Hepatocyte (in vitro differentiated cells): ENCODE data around the gene TNRC6A. TPM values are rescaled to one million over a fixed set of nuclear protein-coding genes. Genes with fewer than 3 reads are reported as not detected.

Experiments used
- DNase-seq: peaks from one replicate; pipeline ENCODE4 v3.0.0-alpha.2; 2016; ENCODE audit warnings: low spot score
- H2AFZ ChIP-seq: fragments of 200-600 bp; sonication (generic); 2 replicates; pipeline ENCODE4 v1.6.0; 2016; ENCODE audit warnings: antibody characterized with exemption, mild to moderate bottlenecking
- H3K27ac ChIP-seq: fragments of 200-600 bp; sonication (generic); 2 replicates; pipeline ENCODE4 v1.5.1; 2016; ENCODE audit warnings: mild to moderate bottlenecking
- H3K27me3 ChIP-seq: fragments of 200-600 bp; sonication (generic); 2 replicates; pipeline ENCODE4 v1.6.1; 2016
- H3K36me3 ChIP-seq: fragments of 200-600 bp; sonication (generic); replicated peaks from 2 replicates; pipeline ENCODE4 v1.5.1; 2016; ENCODE audit warnings: low read depth; ENCODE audit not compliant: insufficient read depth
- H3K4me1 ChIP-seq: fragments of 200-600 bp; sonication (generic); 2 replicates; pipeline ENCODE4 v1.5.1; 2016; ENCODE audit warnings: mild to moderate bottlenecking, moderate library complexity; ENCODE audit not compliant: insufficient read depth
- H3K4me2 ChIP-seq: fragments of 200-600 bp; sonication (generic); 2 replicates; pipeline ENCODE4 v1.6.0; 2016
- H3K4me3 ChIP-seq: fragments of 200-600 bp; sonication (generic); 2 replicates; pipeline ENCODE4 v1.5.1; 2016; ENCODE audit warnings: mild to moderate bottlenecking
- H3K79me2 ChIP-seq: fragments of 200-600 bp; sonication (generic); 2 replicates; pipeline ENCODE4 v1.6.0; 2017; ENCODE audit warnings: mild to moderate bottlenecking
- H3K9me2 ChIP-seq: fragments of 200-600 bp; sonication (generic); replicated peaks from 2 replicates; pipeline ENCODE4 v1.6.0; 2017; ENCODE audit warnings: mild to moderate bottlenecking; ENCODE audit not compliant: insufficient read depth
- H3K9me3 ChIP-seq: fragments of 200-600 bp; sonication (generic); 2 replicates; pipeline ENCODE4 v1.5.1; 2016; ENCODE audit warnings: low read depth, mild to moderate bottlenecking
- H4K20me1 ChIP-seq: fragments of 200-600 bp; sonication (generic); 2 replicates; pipeline ENCODE4 v1.6.0; 2016; ENCODE audit warnings: mild to moderate bottlenecking; ENCODE audit not compliant: insufficient read depth, poor library complexity, severe bottlenecking
- EZH2 ChIP-seq: fragments of 200-600 bp; sonication (generic); IDR thresholded peaks from 2 replicates; pipeline ENCODE4 v1.6.1; 2016; ENCODE audit warnings: antibody characterized with exemption, mild to moderate bottlenecking, borderline replicate concordance
- EZH2phosphoT487 ChIP-seq: fragments of 200-600 bp; sonication (generic); IDR thresholded peaks from one replicate; pipeline ENCODE4 v1.6.1; 2018; ENCODE audit warnings: antibody characterized with exemption, mild to moderate bottlenecking, low read depth, moderate library complexity; ENCODE audit not compliant: unreplicated experiment, severe bottlenecking
- WGBS: methylation state at CpG from one replicate; pipeline ENCODE4 v1.1.6; 2016; ENCODE audit warnings: low lambda C conversion rate; ENCODE audit errors: missing lambda C conversion rate; 5-methylcytosine and 5-hydroxymethylcytosine counted together
- polyA plus RNA-seq: library from polyadenylated mRNA; unstranded; fragments of >200 nt; fragmentation: Nextera tagmentation; extraction: Ambion mirVana; gene quantifications from 2 replicates; pipeline ENCODE4 v1.2.1, GENCODE V29; 2016
- total RNA-seq: library from RNA; depleted of rRNA; stranded (reverse); fragments of >200 nt; gene quantifications from 2 replicates; pipeline ENCODE4 v1.2.3, GENCODE V29; 2014
- TF ChIP-seq, protein P1 (sequence below): fragments of 200-600 bp; sonication (generic); IDR thresholded peaks from 2 replicates; pipeline ENCODE4 v1.5.1; 2016; ENCODE audit warnings: antibody characterized with exemption, mild to moderate bottlenecking; ENCODE audit not compliant: poor library complexity

Gene TNRC6A
- total and polyA plus RNA-seq, 2 experiments from 2014 or later = 17.1 to 52.8 TPM

GRCh38 chr16:24758373-24758772 is 28.9 kb downstream of the TNRC6A start:
- H2AFZ ChIP-seq = no peak overlapping the region
- H3K27me3 ChIP-seq = no peaks in the 10 kb centered on the region
- H3K4me3 ChIP-seq = no peak overlapping the region
- H3K9me2 ChIP-seq = no peaks in the 10 kb centered on the region
- H4K20me1 ChIP-seq = peaks cover 84% of the 10 kb centered on the region
- no peaks in the 10 kb centered on the region for H3K9me3 ChIP-seq
- H3K79me2 ChIP-seq = peaks cover 92% of the 10 kb centered on the region
- no peaks in the 10 kb centered on the region for H3K4me1 ChIP-seq
- no peak overlapping the region for H3K27ac ChIP-seq
- no peak for DNase-seq
- WGBS = 97% methylated on average over 2 of the region's 2 CpGs
- TF ChIP-seq, protein P1, sequence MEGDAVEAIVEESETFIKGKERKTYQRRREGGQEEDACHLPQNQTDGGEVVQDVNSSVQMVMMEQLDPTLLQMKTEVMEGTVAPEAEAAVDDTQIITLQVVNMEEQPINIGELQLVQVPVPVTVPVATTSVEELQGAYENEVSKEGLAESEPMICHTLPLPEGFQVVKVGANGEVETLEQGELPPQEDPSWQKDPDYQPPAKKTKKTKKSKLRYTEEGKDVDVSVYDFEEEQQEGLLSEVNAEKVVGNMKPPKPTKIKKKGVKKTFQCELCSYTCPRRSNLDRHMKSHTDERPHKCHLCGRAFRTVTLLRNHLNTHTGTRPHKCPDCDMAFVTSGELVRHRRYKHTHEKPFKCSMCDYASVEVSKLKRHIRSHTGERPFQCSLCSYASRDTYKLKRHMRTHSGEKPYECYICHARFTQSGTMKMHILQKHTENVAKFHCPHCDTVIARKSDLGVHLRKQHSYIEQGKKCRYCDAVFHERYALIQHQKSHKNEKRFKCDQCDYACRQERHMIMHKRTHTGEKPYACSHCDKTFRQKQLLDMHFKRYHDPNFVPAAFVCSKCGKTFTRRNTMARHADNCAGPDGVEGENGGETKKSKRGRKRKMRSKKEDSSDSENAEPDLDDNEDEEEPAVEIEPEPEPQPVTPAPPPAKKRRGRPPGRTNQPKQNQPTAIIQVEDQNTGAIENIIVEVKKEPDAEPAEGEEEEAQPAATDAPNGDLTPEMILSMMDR = no peak
- no peak for TF ChIP-seq EZH2
- no peak for TF ChIP-seq EZH2phosphoT487
- no peaks in the 10 kb centered on the region for H3K36me3 ChIP-seq
- no peak overlapping the region for H3K4me2 ChIP-seq

GRCh38 chr16:24759006-24759405 is 29.6 kb downstream of the TNRC6A start:
- no peaks in the 10 kb centered on the region for H3K9me3 ChIP-seq
- H3K27ac ChIP-seq = no peak overlapping the region
- WGBS = 92% methylated on average over 2 of the region's 2 CpGs
- peaks cover 78% of the 10 kb centered on the region for H4K20me1 ChIP-seq
- H2AFZ ChIP-seq = no peak overlapping the region
- DNase-seq = no peak
- H3K36me3 ChIP-seq = no peaks in the 10 kb centered on the region
- no peak overlapping the region for H3K4me3 ChIP-seq
- H3K79me2 ChIP-seq = peaks cover 88% of the 10 kb centered on the region
- TF ChIP-seq EZH2phosphoT487 = no peak
- TF ChIP-seq, protein P1 = no peak
- no peak for TF ChIP-seq EZH2
- no peaks in the 10 kb centered on the region for H3K27me3 ChIP-seq
- H3K4me1 ChIP-seq = no peaks in the 10 kb centered on the region
- no peak overlapping the region for H3K4me2 ChIP-seq
- H3K9me2 ChIP-seq = no peaks in the 10 kb centered on the region

GRCh38 chr16:24761526-24761925 is 32.1 kb downstream of the TNRC6A start:
- Histone ChIP-seq H3K79me2 (peaks cover 81% of the 10 kb centered on the region), H3K4me2 (no peak overlapping the region), H3K4me1 (no peaks in the 10 kb centered on the region), H2AFZ (no peak overlapping the region), H3K9me3 (no peaks in the 10 kb centered on the region), H3K4me3 (no peak overlapping the region), H3K9me2 (no peaks in the 10 kb centered on the region), H3K27ac (no peak overlapping the region), H4K20me1 (peaks cover 57% of the 10 kb centered on the region), H3K36me3 (no peaks in the 10 kb centered on the region), H3K27me3 (no peaks in the 10 kb centered on the region)
- TF ChIP-seq EZH2phosphoT487 (no peak), EZH2 (no peak)
- TF ChIP-seq, protein P1 = no peak
- DNase-seq = no peak
- WGBS = 91% methylated on average over 6 of the region's 6 CpGs

DNA sequence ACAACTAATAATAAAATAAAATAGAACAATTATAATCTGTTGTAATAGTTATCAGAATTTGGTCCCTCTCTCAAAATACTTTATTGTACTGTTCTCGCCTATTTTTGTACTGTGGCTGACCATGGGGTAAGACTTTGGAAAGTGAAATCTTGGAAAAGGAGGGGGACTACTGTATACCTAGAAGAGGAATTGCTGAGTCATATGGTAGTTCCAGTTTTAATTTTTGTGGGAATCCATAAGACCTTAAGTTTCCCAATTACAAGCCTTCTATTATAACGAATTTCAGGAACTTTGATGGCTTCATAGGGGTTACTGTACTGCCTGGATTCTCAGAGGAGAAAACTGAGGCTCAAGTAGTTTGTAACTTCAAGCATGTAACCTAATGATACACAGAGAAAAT is 35.5 kb downstream of the TNRC6A start:
- Histone ChIP-seq H3K27me3 (no peaks in the 10 kb centered on the region), H3K9me2 (no peaks in the 10 kb centered on the region), H4K20me1 (peaks cover 35% of the 10 kb centered on the region), H2AFZ (no peak overlapping the region), H3K36me3 (no peaks in the 10 kb centered on the region), H3K9me3 (no peaks in the 10 kb centered on the region), H3K4me2 (no peak overlapping the region), H3K27ac (no peak overlapping the region), H3K4me3 (no peak overlapping the region), H3K4me1 (no peaks in the 10 kb centered on the region), H3K79me2 (peaks cover 76% of the 10 kb centered on the region)
- WGBS = 96% methylated on average over 2 of the region's 2 CpGs
- no peak for TF ChIP-seq EZH2
- no peak for TF ChIP-seq EZH2phosphoT487
- TF ChIP-seq, protein P1 = no peak
- no peak for DNase-seq
